ENCODE data around the gene GOLGA5. TPM values are rescaled to one million over a fixed set of nuclear protein-coding genes. Genes with fewer than 3 reads are reported as not detected.

GOLGA5 gene
- total and polyA plus RNA-seq, 2 experiments from 2014 or later, result 26.2 to 30.2 TPM

- Histone ChIP-seq H3K4me2 (no peak overlapping the region), H3K27ac (ENCODE audit: low read depth) (no peak overlapping the region), H2AFZ (no peak overlapping the region), H3K4me3 (no peak overlapping the region), H3K27me3 (ENCODE audit: insufficient read depth) (no peaks in the 10 kb centered on the region), H3K36me3 (ENCODE audit: insufficient read depth) (no peaks in the 10 kb centered on the region), H4K20me1 (replicated peaks; ENCODE audit: insufficient read depth) (no peaks in the 10 kb centered on the region), H3K79me2 (replicated peaks; ENCODE audit: insufficient read depth) (no peaks in the 10 kb centered on the region), H3K4me1 (ENCODE audit: insufficient read depth) (no peaks in the 10 kb centered on the region), H3F3A (replicated peaks; ENCODE audit: low read depth) (no peaks in the 10 kb centered on the region), H3K9me2 (ENCODE audit: insufficient read depth) (peaks cover 14% of the 10 kb centered on the region)
- ATAC-seq (no peak), DNase-seq (ENCODE audit: low spot score) (no peak)
- no peak for TF ChIP-seq ZNF114 (CRISPR knock-in tag; IDR thresholded peaks at IDR 0.05)
- TF ChIP-seq CREB1 (CRISPR knock-in tag; IDR thresholded peaks at IDR 0.05; ENCODE audit: low read depth), result no peak
- no peak for TF ChIP-seq NANOG (IDR thresholded peaks at IDR 0.05; ENCODE audit: borderline replicate concordance)
- no peak for TF ChIP-seq POLR2AphosphoS5 (IDR thresholded peaks at IDR 0.05; ENCODE audit: low read depth)
- TF ChIP-seq EZH2 (IDR thresholded peaks at IDR 0.05; ENCODE audit: low read depth, unreplicated experiment), result no peak
- TF ChIP-seq ZNF462 (CRISPR knock-in tag; IDR thresholded peaks at IDR 0.05), result no peak
- TF ChIP-seq ZNF331 (CRISPR knock-in tag; IDR thresholded peaks at IDR 0.05; ENCODE audit: low read depth), result no peak
- H3K4me1 Mint-ChIP-seq, result no peaks in the 10 kb centered on the region
- no peaks in the 10 kb centered on the region; the same call in 2 of the 3 replicates for H3K36me3 Mint-ChIP-seq (ENCODE audit: low read depth)
- H3K27ac Mint-ChIP-seq, result no peak overlapping the region
- H3K4me3 Mint-ChIP-seq, result no peak overlapping the region
- peaks cover 3% of the 10 kb centered on the region for H3K27me3 Mint-ChIP-seq (ENCODE audit: insufficient read depth, low read depth, poor library complexity)
- H3K9me3 Mint-ChIP-seq, result peaks cover 14% of the 10 kb centered on the region
These were observed 94.8 kb downstream of the GOLGA5 start for GRCh38 chr14:92888896-92889295.

Other genes with a start within 250 kb of the GOLGA5 start
- 83.5 and 120 TPM in 2 replicates for gene LGMN, start 45.7 kb upstream of the GOLGA5 start, total RNA-seq (2014; rRNA removed; shearing (Covaris generic))
- gene LGMN, start 45.7 kb upstream of the GOLGA5 start, polyA plus RNA-seq (2016; fragmentation: Nextera tagmentation; extraction: Ambion mirVana), result 60.0 and 62.9 TPM in 2 replicates
- 13.9 and 20.9 TPM in 2 replicates for gene CHGA, start 128.8 kb downstream of the GOLGA5 start, total RNA-seq (2014; rRNA removed; shearing (Covaris generic))
- 18.9 and 19.6 TPM in 2 replicates for gene CHGA, start 128.8 kb downstream of the GOLGA5 start, polyA plus RNA-seq (2016; fragmentation: Nextera tagmentation; extraction: Ambion mirVana)